ENCODE results near the gene ZSWIM1. TPM values are rescaled to one million over a fixed set of nuclear protein-coding genes. Genes with fewer than 3 reads are reported as not detected.

The ZSWIM1 gene
- total and polyA plus RNA-seq, 2 of the 13 experiments (the other 11 are each of a cell fraction or from before 2014, with no cell fraction given), result 9.5 to 11.7 TPM

GRCh38 chr20:45909336-45909808, 28.3 kb downstream of the ZSWIM1 start (continued):
- peak; percentile 58 to 64; a peak in 3 of 4 replicates for TF ChIP-seq POLR2A (IDR thresholded peaks at IDR 0.05; ENCODE audit: insufficient read depth in 1 of 2, low read depth in 2 of 2, low read length in 2 of 2)
- TF ChIP-seq ZNF883 (CRISPR knock-in tag; IDR thresholded peaks at IDR 0.05; ENCODE audit: not compliant biosample characterization), result peak; percentile 19
- TF ChIP-seq RARG (CRISPR knock-in tag; IDR thresholded peaks at IDR 0.05; ENCODE audit: low read depth), result no peak
- TF ChIP-seq SOX13 (IDR thresholded peaks at IDR 0.05), result no peak
- TF ChIP-seq SOX13 (CRISPR knock-in tag; conservative IDR thresholded peaks at IDR 0.05 in 1 of 2, IDR thresholded peaks at IDR 0.05 in 1 of 2), result peak in 1 of 2 experiments; percentile 29; a peak in 1 of 4 replicates
- 0 out of 2 replicates have a peak, but pooled peaks have one; percentile 18 for TF ChIP-seq ZGPAT (CRISPR knock-in tag; IDR thresholded peaks at IDR 0.05)
- TF ChIP-seq ZNF24 (IDR thresholded peaks at IDR 0.05), result no peak
- TF ChIP-seq ZNF335 (CRISPR knock-in tag; IDR thresholded peaks at IDR 0.05), result 0 out of 2 replicates have a peak, but pooled peaks have one; percentile 33
- no peak for TF ChIP-seq TAF15 (IDR thresholded peaks at IDR 0.05; ENCODE audit: low read depth, low read length, poor library complexity, severe bottlenecking)
- no peak for TF ChIP-seq NBN (conservative IDR thresholded peaks at IDR 0.05)
- TF ChIP-seq PHF20 (CRISPR knock-in tag; IDR thresholded peaks at IDR 0.05), result no peak
- TF ChIP-seq ZBTB1 (CRISPR knock-in tag; IDR thresholded peaks at IDR 0.05; ENCODE audit: borderline replicate concordance), result no peak
- TF ChIP-seq ZBTB25 (CRISPR knock-in tag; IDR thresholded peaks at IDR 0.05), result no peak
- TF ChIP-seq ZNF510 (CRISPR knock-in tag; IDR thresholded peaks at IDR 0.05; ENCODE audit: low read depth), result no peak
- no peak for TF ChIP-seq CSRNP1 (CRISPR knock-in tag; IDR thresholded peaks at IDR 0.05)
- peak; percentile 54 for TF ChIP-seq GABPB1 (CRISPR knock-in tag; IDR thresholded peaks at IDR 0.05)
- no peak for TF ChIP-seq ZNF512B (CRISPR knock-in tag; IDR thresholded peaks at IDR 0.05; ENCODE audit: borderline replicate concordance)
- no peak for TF ChIP-seq USF2 (IDR thresholded peaks at IDR 0.05; ENCODE audit: low read depth, low read length)
- no peak for TF ChIP-seq USF2 (CRISPR knock-in tag; IDR thresholded peaks at IDR 0.05; ENCODE audit: borderline replicate concordance)
- no peak for TF ChIP-seq ZNF354B (CRISPR knock-in tag; IDR thresholded peaks at IDR 0.05)
- no peak for TF ChIP-seq HDAC6 (IDR thresholded peaks at IDR 0.05; ENCODE audit: low read depth, low read length)
- TF ChIP-seq YY1 (IDR thresholded peaks at IDR 0.05; ENCODE audit: insufficient read depth, insufficient replicate concordance, low read depth, low read length), result peak; percentile 11
